Ishikawa (cell line): ENCODE data around the gene CKAP5.

Experiments
- EP300 ChIP-seq: IDR thresholded peaks from 2 replicates; pipeline ENCODE4 v1.6.1; 2012; ENCODE audit warnings: borderline replicate concordance
- RAD21 ChIP-seq: IDR thresholded peaks from 2 replicates; pipeline ENCODE4 v1.6.1; 2012; ENCODE audit warnings: low read depth
- REST ChIP-seq: IDR thresholded peaks from 2 replicates; pipeline ENCODE4 v1.6.1; 2012; ENCODE audit warnings: low read depth, mild to moderate bottlenecking
- TF ChIP-seq, protein P1 (sequence below): IDR thresholded peaks from 2 replicates; pipeline ENCODE4 v1.6.1; 2012

DNA sequence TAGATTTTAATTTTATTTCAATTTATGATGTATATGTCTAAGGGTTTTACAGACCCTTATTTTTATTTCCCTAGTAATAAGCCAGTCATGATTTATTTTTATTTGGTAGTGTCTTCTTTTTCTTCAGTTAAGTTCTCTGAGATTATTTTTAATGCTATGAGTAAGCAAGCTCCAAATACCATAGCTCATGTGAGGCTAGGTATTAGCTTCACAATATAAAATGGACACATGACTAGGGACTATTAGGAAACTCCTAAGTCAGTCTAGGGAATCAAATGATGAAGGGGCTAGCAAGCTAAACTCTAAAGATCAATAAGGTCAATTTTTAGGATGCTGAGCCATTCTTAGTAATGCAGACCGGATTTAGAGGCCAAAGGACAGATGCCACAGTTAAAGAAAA is 45.9 kb downstream of the CKAP5 start:
- TF ChIP-seq RAD21 (no peak), EP300 (no peak), REST (no peak)
- TF ChIP-seq, protein P1, sequence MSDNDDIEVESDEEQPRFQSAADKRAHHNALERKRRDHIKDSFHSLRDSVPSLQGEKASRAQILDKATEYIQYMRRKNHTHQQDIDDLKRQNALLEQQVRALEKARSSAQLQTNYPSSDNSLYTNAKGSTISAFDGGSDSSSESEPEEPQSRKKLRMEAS: no peak
